HG03460 (cell line): ENCODE measurements around the gene TNRC6A.

Experiments
- ATAC-seq: cut with Tn5 transposase; IDR thresholded peaks from one replicate; pipeline ENCODE4 v1.9.1; 2021; ENCODE audit not compliant: unreplicated experiment

Gene TNRC6A

DNA sequence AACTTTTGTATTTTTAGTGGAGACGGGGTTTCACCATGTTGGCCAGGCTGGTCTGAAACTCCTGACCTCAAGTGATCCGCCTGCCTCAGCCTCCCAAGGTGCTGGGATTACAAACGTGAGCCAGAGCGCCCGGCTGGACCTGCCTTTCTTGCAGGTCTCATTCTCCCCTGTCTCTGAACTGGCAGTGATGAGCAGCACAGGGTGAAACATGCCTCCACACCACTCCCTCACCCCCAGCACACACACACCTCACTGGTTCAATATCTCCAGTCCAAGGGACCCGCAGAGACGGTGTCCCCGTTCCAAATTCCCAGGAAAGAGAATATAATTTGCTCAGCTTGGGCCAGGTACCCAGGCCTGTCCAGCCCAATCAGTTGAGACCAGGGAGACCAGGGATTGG, 139.6 kb downstream of the TNRC6A start:
- ATAC-seq, result no peak

DNA sequence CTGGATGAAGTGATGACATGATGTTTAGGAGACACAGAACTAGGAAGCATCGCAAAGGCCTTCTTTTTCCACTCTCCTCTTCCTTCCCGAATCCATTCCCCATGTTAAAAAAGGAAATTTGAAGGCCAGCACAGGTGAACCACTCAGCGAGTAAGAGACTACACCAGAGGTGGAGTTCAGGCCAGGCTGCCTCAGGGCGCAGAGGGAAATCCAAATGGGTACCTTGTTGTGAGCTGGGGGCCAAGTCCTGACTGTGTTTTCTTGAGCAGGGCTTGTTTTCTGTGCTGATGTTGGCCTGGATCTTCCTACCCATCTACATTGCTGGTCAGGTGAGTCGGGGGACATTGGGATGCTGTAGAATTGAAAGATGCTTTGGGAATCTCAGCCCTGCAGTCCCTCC, 142.4 kb downstream of the TNRC6A start:
- no peak for ATAC-seq

DNA sequence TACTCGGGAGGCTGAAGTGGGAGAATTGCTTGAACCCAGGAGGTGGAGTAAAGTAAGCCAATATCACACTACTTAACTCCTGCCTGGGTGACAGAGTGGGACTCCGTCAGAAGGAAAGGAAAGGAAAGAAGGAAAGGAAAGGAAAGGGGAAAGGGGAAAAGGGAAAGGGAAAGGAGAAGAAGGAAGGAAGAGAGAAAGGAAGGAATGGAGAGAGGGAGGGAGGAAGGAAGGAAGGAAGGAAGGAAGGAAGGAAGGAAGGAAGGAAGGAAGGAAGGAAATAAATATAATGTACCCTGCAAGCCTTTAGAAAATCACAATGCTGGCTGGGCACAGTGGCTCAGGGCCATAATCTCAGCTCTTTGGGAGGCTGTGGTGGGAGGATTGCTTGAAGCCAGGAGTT, 143.6 kb downstream of the TNRC6A start:
- ATAC-seq, result no peak

DNA sequence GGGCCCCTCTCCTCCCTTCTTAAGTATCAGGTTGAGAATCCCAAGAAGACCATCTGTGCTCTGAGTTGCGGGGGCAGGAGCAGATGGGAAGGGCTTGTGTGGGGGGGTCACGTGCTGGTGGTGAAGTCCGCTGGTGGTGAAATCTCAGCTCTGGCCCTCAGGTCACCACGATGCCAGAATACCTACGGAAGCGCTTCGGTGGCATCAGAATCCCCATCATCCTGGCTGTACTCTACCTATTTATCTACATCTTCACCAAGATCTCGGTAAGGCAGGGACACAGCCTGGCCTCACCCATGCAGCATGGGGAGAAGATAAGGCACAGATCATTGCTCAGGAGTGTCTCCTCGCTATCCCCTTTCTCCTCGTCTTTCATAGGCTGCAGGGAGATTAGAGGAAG, 146.0 kb downstream of the TNRC6A start:
- ATAC-seq, result no peak
